HUES64 (cell line): ENCODE measurements around the gene ELFN2.

ENCODE experiments used
- H3K27ac ChIP-seq: 2 replicates; pipeline ENCODE4 v1.7.0; 2013; ENCODE audit warnings: low read depth, low read length, inconsistent platforms
- H3K27me3 ChIP-seq: 2 replicates; pipeline ENCODE4 v1.6.1; 2013; ENCODE audit warnings: mild to moderate bottlenecking, low read length; ENCODE audit not compliant: insufficient read depth
- H3K36me3 ChIP-seq: 2 replicates; pipeline ENCODE4 v1.6.1; 2013; ENCODE audit warnings: mild to moderate bottlenecking, low read length; ENCODE audit not compliant: insufficient read depth
- H3K4me1 ChIP-seq: 2 replicates; pipeline ENCODE4 v1.6.1; 2013; ENCODE audit warnings: mild to moderate bottlenecking, low read length, moderate library complexity; ENCODE audit not compliant: insufficient read depth
- H3K4me3 ChIP-seq: 2 replicates; pipeline ENCODE4 v1.5.1; 2013; ENCODE audit warnings: mild to moderate bottlenecking, low read length, moderate library complexity
- H3K9ac ChIP-seq: 2 replicates; pipeline ENCODE4 v1.6.1; 2013; ENCODE audit warnings: mild to moderate bottlenecking, low read depth, low read length
- H3K9me3 ChIP-seq: 2 replicates; pipeline ENCODE4 v1.6.1; 2013; ENCODE audit warnings: low read depth, low read length; ENCODE audit not compliant: insufficient read depth
- WGBS: fragments of 150-250, 120-280 bp; methylation state at CpG from one replicate; pipeline ENCODE4 v1.1.7; 2013; ENCODE audit warnings: missing lambda C conversion rate; 5-methylcytosine and 5-hydroxymethylcytosine counted together

Gene ELFN2

GRCh38 chr22:37453696-37454095 lies 26.4 kb upstream of the ELFN2 start:
- no peaks in the 10 kb centered on the region for H3K36me3 ChIP-seq
- H3K4me1 ChIP-seq, result 0 out of 2 replicates have a peak, but pooled peaks cover 5% of the 10 kb centered on the region
- no peak overlapping the region for H3K9ac ChIP-seq
- H3K9me3 ChIP-seq, result no peaks in the 10 kb centered on the region
- no peaks in the 10 kb centered on the region for H3K27me3 ChIP-seq
- no peak overlapping the region for H3K27ac ChIP-seq
- WGBS, result 95% methylated on average over 7 of the region's 7 CpGs
- H3K4me3 ChIP-seq, result no peak overlapping the region

GRCh38 chr22:37451218-37451617 lies 23.9 kb upstream of the ELFN2 start:
- no CpG with 5 or more reads among the region's 1 CpG for WGBS
- no peak overlapping the region for H3K9ac ChIP-seq
- H3K27me3 ChIP-seq, result no peaks in the 10 kb centered on the region
- no peak overlapping the region for H3K4me3 ChIP-seq
- H3K27ac ChIP-seq, result no peak overlapping the region
- H3K36me3 ChIP-seq, result no peaks in the 10 kb centered on the region
- 0 out of 2 replicates have a peak, but pooled peaks cover 5% of the 10 kb centered on the region for H3K4me1 ChIP-seq
- no peaks in the 10 kb centered on the region for H3K9me3 ChIP-seq

- no peaks in the 10 kb centered on the region for H3K27me3 ChIP-seq
- H3K36me3 ChIP-seq, result no peaks in the 10 kb centered on the region
- no peaks in the 10 kb centered on the region for H3K9me3 ChIP-seq
- 85% methylated on average over 14 of the region's 15 CpGs for WGBS
- no peak overlapping the region for H3K4me3 ChIP-seq
- H3K27ac ChIP-seq, result no peak overlapping the region
- H3K9ac ChIP-seq, result no peak overlapping the region
- H3K4me1 ChIP-seq, result no peaks in the 10 kb centered on the region
Measured at GRCh38 chr22:37449331-37450001, 22.2 kb upstream of the ELFN2 start.

- Histone ChIP-seq H3K9me3 (no peaks in the 10 kb centered on the region), H3K9ac (no peak overlapping the region), H3K4me3 (no peak overlapping the region), H3K27me3 (no peaks in the 10 kb centered on the region), H3K27ac (no peak overlapping the region), H3K36me3 (no peaks in the 10 kb centered on the region), H3K4me1 (no peaks in the 10 kb centered on the region)
- 83% methylated on average over 18 of the region's 18 CpGs for WGBS
Measured at GRCh38 chr22:37448516-37449127, 21.3 kb upstream of the ELFN2 start.

- Histone ChIP-seq H3K4me1 (no peaks in the 10 kb centered on the region), H3K27ac (no peak overlapping the region), H3K27me3 (no peaks in the 10 kb centered on the region), H3K9ac (no peak overlapping the region), H3K36me3 (no peaks in the 10 kb centered on the region), H3K4me3 (no peak overlapping the region), H3K9me3 (no peaks in the 10 kb centered on the region; the same call in 1 of the 2 replicates)
- 95% methylated on average over 8 of the region's 9 CpGs for WGBS
Measured at GRCh38 chr22:37445501-37445900, 18.2 kb upstream of the ELFN2 start.

- H3K9me3 ChIP-seq, result no peaks in the 10 kb centered on the region; the same call in 1 of the 2 replicates
- no peaks in the 10 kb centered on the region for H3K36me3 ChIP-seq
- H3K4me1 ChIP-seq, result no peaks in the 10 kb centered on the region
- H3K4me3 ChIP-seq, result no peak overlapping the region
- no peak overlapping the region for H3K9ac ChIP-seq
- H3K27me3 ChIP-seq, result no peaks in the 10 kb centered on the region
- no peak overlapping the region for H3K27ac ChIP-seq
- WGBS, result 94% methylated on average over 7 of the region's 7 CpGs
Measured at GRCh38 chr22:37443977-37444376, 16.7 kb upstream of the ELFN2 start.

- no peaks in the 10 kb centered on the region for H3K27me3 ChIP-seq
- no peak overlapping the region for H3K4me3 ChIP-seq
- no peak overlapping the region for H3K9ac ChIP-seq
- no peaks in the 10 kb centered on the region for H3K36me3 ChIP-seq
- H3K4me1 ChIP-seq, result no peaks in the 10 kb centered on the region
- H3K27ac ChIP-seq, result no peak overlapping the region
- WGBS, result 92% methylated on average over 7 of the region's 7 CpGs
- no peaks in the 10 kb centered on the region; the same call in 1 of the 2 replicates for H3K9me3 ChIP-seq
Measured at GRCh38 chr22:37443086-37443485, 15.8 kb upstream of the ELFN2 start.

- no peak overlapping the region for H3K9ac ChIP-seq
- 81% methylated on average over 2 of the region's 2 CpGs for WGBS
- H3K27ac ChIP-seq, result no peak overlapping the region
- H3K4me1 ChIP-seq, result no peaks in the 10 kb centered on the region
- no peaks in the 10 kb centered on the region for H3K36me3 ChIP-seq
- no peak overlapping the region for H3K4me3 ChIP-seq
- no peaks in the 10 kb centered on the region for H3K27me3 ChIP-seq
- H3K9me3 ChIP-seq, result no peaks in the 10 kb centered on the region; the same call in 1 of the 2 replicates
Measured at GRCh38 chr22:37442537-37442936, 15.3 kb upstream of the ELFN2 start.

- Histone ChIP-seq H3K9me3 (no peaks in the 10 kb centered on the region; the same call in 1 of the 2 replicates), H3K27me3 (no peaks in the 10 kb centered on the region), H3K4me1 (no peaks in the 10 kb centered on the region), H3K4me3 (no peak overlapping the region), H3K36me3 (no peaks in the 10 kb centered on the region), H3K9ac (no peak overlapping the region), H3K27ac (no peak overlapping the region)
- WGBS, result 87% methylated on average over 8 of the region's 8 CpGs
Measured at GRCh38 chr22:37442135-37442534, 14.9 kb upstream of the ELFN2 start.

- Histone ChIP-seq H3K27me3 (no peaks in the 10 kb centered on the region), H3K9me3 (no peaks in the 10 kb centered on the region; the same call in 1 of the 2 replicates)
- WGBS, result 92% methylated on average over 4 of the region's 4 CpGs
Measured at GRCh38 chr22:37440875-37441274, 13.6 kb upstream of the ELFN2 start.

GRCh38 chr22:37439347-37439746 lies 12.1 kb upstream of the ELFN2 start:
- Histone ChIP-seq H3K27ac (no peak overlapping the region), H3K9me3 (no peaks in the 10 kb centered on the region; the same call in 1 of the 2 replicates), H3K4me1 (no peaks in the 10 kb centered on the region), H3K36me3 (no peaks in the 10 kb centered on the region), H3K27me3 (no peaks in the 10 kb centered on the region), H3K9ac (no peak overlapping the region), H3K4me3 (no peak overlapping the region)
- 93% methylated on average over 5 of the region's 5 CpGs for WGBS

More at GRCh38 chr22:37440875-37441274, 13.6 kb upstream of the ELFN2 start:
- no peaks in the 10 kb centered on the region for H3K36me3 ChIP-seq
- no peak overlapping the region for H3K9ac ChIP-seq
- H3K4me1 ChIP-seq, result no peaks in the 10 kb centered on the region
- no peak overlapping the region for H3K4me3 ChIP-seq
- no peak overlapping the region for H3K27ac ChIP-seq
